Measurements from ENCODE around the gene SERPINB2.

DNA sequence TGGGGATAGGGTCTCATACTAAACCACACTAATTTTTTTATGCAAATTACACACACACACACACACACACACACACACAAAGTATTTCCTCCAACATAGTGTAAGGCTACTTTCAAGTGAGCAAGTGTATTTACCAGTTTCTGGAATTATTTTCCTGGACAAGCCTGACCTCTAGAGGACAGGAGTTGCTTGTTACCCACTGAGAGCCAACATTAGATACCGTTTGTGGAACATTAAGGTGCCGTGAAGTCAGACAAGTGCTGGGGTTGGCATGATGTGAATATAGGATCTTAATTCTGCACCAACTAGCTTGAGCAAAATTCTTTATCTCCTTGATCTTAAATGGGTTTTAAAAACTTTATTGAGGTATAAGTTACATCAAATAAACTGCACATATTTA lies 39.3 kb upstream of the SERPINB2 start:
- TF ChIP-seq, protein P1, sequence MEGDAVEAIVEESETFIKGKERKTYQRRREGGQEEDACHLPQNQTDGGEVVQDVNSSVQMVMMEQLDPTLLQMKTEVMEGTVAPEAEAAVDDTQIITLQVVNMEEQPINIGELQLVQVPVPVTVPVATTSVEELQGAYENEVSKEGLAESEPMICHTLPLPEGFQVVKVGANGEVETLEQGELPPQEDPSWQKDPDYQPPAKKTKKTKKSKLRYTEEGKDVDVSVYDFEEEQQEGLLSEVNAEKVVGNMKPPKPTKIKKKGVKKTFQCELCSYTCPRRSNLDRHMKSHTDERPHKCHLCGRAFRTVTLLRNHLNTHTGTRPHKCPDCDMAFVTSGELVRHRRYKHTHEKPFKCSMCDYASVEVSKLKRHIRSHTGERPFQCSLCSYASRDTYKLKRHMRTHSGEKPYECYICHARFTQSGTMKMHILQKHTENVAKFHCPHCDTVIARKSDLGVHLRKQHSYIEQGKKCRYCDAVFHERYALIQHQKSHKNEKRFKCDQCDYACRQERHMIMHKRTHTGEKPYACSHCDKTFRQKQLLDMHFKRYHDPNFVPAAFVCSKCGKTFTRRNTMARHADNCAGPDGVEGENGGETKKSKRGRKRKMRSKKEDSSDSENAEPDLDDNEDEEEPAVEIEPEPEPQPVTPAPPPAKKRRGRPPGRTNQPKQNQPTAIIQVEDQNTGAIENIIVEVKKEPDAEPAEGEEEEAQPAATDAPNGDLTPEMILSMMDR (IDR thresholded peaks at IDR 0.05), result peak; percentile 80
- no peak for TF ChIP-seq ZFX (IDR thresholded peaks at IDR 0.05; ENCODE audit: borderline replicate concordance)

All from 22Rv1 (cell line).